HCT116 (cell line): ENCODE data around the gene ZEB2. TPM values are rescaled to one million over a fixed set of nuclear protein-coding genes. Genes with fewer than 3 reads are reported as not detected.

Experiments used
- ATAC-seq: fragments of 200-7000 bp; cut with Tn5 transposase; 2 replicates; pipeline ENCODE4 v1.9.1; 2020; ENCODE audit warnings: mild to moderate bottlenecking, moderate library complexity
- BruUV-seq: library from RNA; stranded (reverse); fragments of 400-500 nt; replicated peaks from 2 replicates; lab custom pipeline; 2021; lab: Mats Ljungman, UMichigan
- CTCF ChIA-PET: fragments of 300-600 bp; sonication (Branson Sonifier 250); formaldehyde crosslinking; loops from one replicate; lab custom pipeline; 2021; ENCODE audit warnings: antibody characterized with exemption; lab: Charles Lee
- POLR2A ChIA-PET: fragments of 300-600, 350-600 bp; sonication (Branson Sonifier 250); formaldehyde crosslinking; loops from one replicate; lab custom pipeline; 2021; ENCODE audit warnings: antibody characterized with exemption; lab: Charles Lee
- RAD21 ChIA-PET, 2 experiments: fragments of 300-600 bp; sonication (Branson Sonifier 250); formaldehyde crosslinking; loops; one replicate each; lab custom pipeline; 2023; ENCODE audit warnings: low total read pairs in 2 of 2; ENCODE audit not compliant: uncharacterized antibody in 2 of 2, unreplicated experiment in 2 of 2, low non-redundant PET in 1 of 2; lab: Charles Lee
- DNase-seq: peaks from one replicate; pipeline ENCODE4 v3.0.0-alpha.2; 2010; ENCODE audit warnings: low read depth, low spot score
- H2AFZ ChIP-seq: fragments of 200-600 bp; shearing (Covaris generic), sonication (generic); 2 replicates; pipeline ENCODE4 v1.6.1; 2017; ENCODE audit warnings: low read depth, mixed run types, mixed read lengths, antibody characterized with exemption, low read length; ENCODE audit not compliant: poor library complexity, severe bottlenecking
- H3K27ac ChIP-seq: 2 replicates; pipeline ENCODE4 v1.5.1; 2012; ENCODE audit warnings: low read depth, low read length
- H3K27me3 ChIP-seq: fragments of 200-600 bp; sonication (generic); 2 replicates; pipeline ENCODE4 v1.6.1; 2016; ENCODE audit warnings: mixed run types, low read length, mixed read lengths; ENCODE audit not compliant: insufficient read depth
- H3K36me3 ChIP-seq, 2 experiments: fragments of 200-500 bp in 1 of 2; fragments of 200-600 bp in 1 of 2; sonication (Bioruptor generic) in 1 of 2; sonication (generic) in 1 of 2; 2 replicates each; pipeline versions ENCODE4 v1.5.1 to v1.6.1; 2014 to 2016; ENCODE audit warnings: low read length in 2 of 2, inconsistent platforms in 1 of 2, mixed read lengths in 1 of 2, mixed run types in 1 of 2; ENCODE audit not compliant: insufficient read depth in 2 of 2, control insufficient read depth in 1 of 2
- H3K4me1 ChIP-seq, 2 experiments: fragments of 200-600 bp in 1 of 2; sonication (generic) in 1 of 2; 2 replicates each; pipeline versions ENCODE4 v1.5.1 to v1.6.1; 2012 to 2017; ENCODE audit warnings: low read length in 2 of 2, inconsistent platforms in 1 of 2, mild to moderate bottlenecking in 1 of 2, mixed read lengths in 1 of 2, mixed run types in 1 of 2, moderate library complexity in 1 of 2; ENCODE audit not compliant: insufficient read depth in 2 of 2, control insufficient read depth in 1 of 2
- H3K4me2 ChIP-seq: fragments of 200-600 bp; sonication (generic); 2 replicates; pipeline ENCODE4 v1.6.1; 2017; ENCODE audit warnings: mixed run types, low read length, mixed read lengths
- H3K4me3 ChIP-seq, 2 experiments: fragments of 200-600 bp in 1 of 2; sonication (generic) in 1 of 2; replicated peaks in 1 of 2; 2 replicates each; pipeline ENCODE4 v1.5.1; 2011 to 2016; ENCODE audit warnings: low read length in 2 of 2, control low read depth in 1 of 2, low read depth in 1 of 2, mild to moderate bottlenecking in 1 of 2, mixed read lengths in 1 of 2, mixed run types in 1 of 2
- H3K79me2 ChIP-seq: fragments of 200-600 bp; sonication (generic); 2 replicates; pipeline ENCODE4 v1.6.1; 2017; ENCODE audit warnings: mild to moderate bottlenecking, mixed run types, low read length, moderate library complexity, mixed read lengths; ENCODE audit not compliant: insufficient read depth
- H3K9ac ChIP-seq: fragments of 200-600 bp; sonication (generic); 2 replicates; pipeline ENCODE4 v1.6.1; 2016; ENCODE audit warnings: low read length, mixed read lengths
- H3K9me2 ChIP-seq: fragments of 200-600 bp; sonication (generic), shearing (Covaris generic); 2 replicates; pipeline ENCODE4 v1.6.1; 2017; ENCODE audit warnings: mixed run types, mild to moderate bottlenecking, moderate library complexity; ENCODE audit not compliant: insufficient read depth
- H3K9me3 ChIP-seq, 2 experiments: fragments of 200-500 bp in 1 of 2; fragments of 200-600 bp in 1 of 2; sonication (Bioruptor generic) in 1 of 2; sonication (generic) in 1 of 2; 2 replicates each; pipeline ENCODE4 v1.6.1; 2014 to 2017; ENCODE audit warnings: low read length in 2 of 2, mixed read lengths in 2 of 2, inconsistent platforms in 1 of 2, low read depth in 1 of 2, mild to moderate bottlenecking in 1 of 2, mixed run types in 1 of 2, moderate library complexity in 1 of 2; ENCODE audit not compliant: control insufficient read depth in 1 of 2, insufficient read depth in 1 of 2
- H4K20me1 ChIP-seq: fragments of 200-600 bp; sonication (generic), shearing (Covaris generic); 2 replicates; pipeline ENCODE4 v1.6.1; 2017; ENCODE audit warnings: mixed run types, mild to moderate bottlenecking, moderate library complexity; ENCODE audit not compliant: insufficient read depth
- CEBPB ChIP-seq: IDR thresholded peaks from 2 replicates; pipeline ENCODE4 v1.6.1; 2012; ENCODE audit warnings: low read depth
- ELF1 ChIP-seq: IDR thresholded peaks from 2 replicates; pipeline ENCODE4 v1.6.1; 2012; ENCODE audit warnings: low read depth, borderline replicate concordance
- EZH2 ChIP-seq: fragments of 200-600 bp; sonication (generic); IDR thresholded peaks from 2 replicates; pipeline ENCODE4 v1.6.1; 2017; ENCODE audit warnings: antibody characterized with exemption, mixed run types
- FOSL1 ChIP-seq: IDR thresholded peaks from 2 replicates; pipeline ENCODE4 v1.6.1; 2012; ENCODE audit warnings: low read depth
- JUND ChIP-seq: IDR thresholded peaks from 2 replicates; pipeline ENCODE4 v1.6.1; 2012
- POLR2A ChIP-seq: IDR thresholded peaks from 2 replicates; pipeline ENCODE4 v1.7.0; 2011; ENCODE audit warnings: borderline replicate concordance; ENCODE audit not compliant: insufficient read depth, insufficient read length; ENCODE audit errors: extremely low read depth
- POLR2AphosphoS5 ChIP-seq: IDR thresholded peaks from 2 replicates; pipeline ENCODE4 v1.6.1; 2011; ENCODE audit warnings: mild to moderate bottlenecking, low read depth, low read length, moderate library complexity
- SIN3A ChIP-seq: IDR thresholded peaks from 2 replicates; pipeline ENCODE4 v1.6.1; 2012; ENCODE audit warnings: low read depth
- SRF ChIP-seq: IDR thresholded peaks from 2 replicates; pipeline ENCODE4 v1.6.1; 2012; ENCODE audit warnings: low read depth
- ZNF274 ChIP-seq: fragments of 200-500 bp; sonication (Bioruptor generic); IDR thresholded peaks from 2 replicates; pipeline ENCODE4 v1.6.1; 2014; ENCODE audit warnings: mild to moderate bottlenecking, low read depth, low read length, inconsistent platforms
- intact Hi-C: fragments of 100-400 bp; cut with micrococcal nuclease; formaldehyde crosslinking; loops from 2 replicates; pipeline ENCODE4 v1.10.0; 2022
- total RNA-seq: library from RNA; stranded (reverse); gene quantifications from one replicate; pipeline ENCODE4 v1.2.1, GENCODE V29; 2021; ENCODE audit not compliant: unreplicated experiment
- TF ChIP-seq, protein P1 (sequence below), 3 experiments: fragments of 200-600 bp in 1 of 3; sonication (generic) in 1 of 3; IDR thresholded peaks in 2 of 3; conservative IDR thresholded peaks in 1 of 3; 2 replicates each; pipeline ENCODE4 v1.5.1; 2012 to 2017; ENCODE audit warnings: low read depth in 2 of 3, low read length in 2 of 3, antibody characterized with exemption in 1 of 3, borderline replicate concordance in 1 of 3, control low read depth in 1 of 3, mild to moderate bottlenecking in 1 of 3, mixed read lengths in 1 of 3, mixed run types in 1 of 3, moderate library complexity in 1 of 3; ENCODE audit not compliant: insufficient read depth in 1 of 3
- TF ChIP-seq, protein P2 (sequence below): IDR thresholded peaks from 2 replicates; pipeline ENCODE4 v1.6.1; 2011; ENCODE audit warnings: mild to moderate bottlenecking, low read length, moderate library complexity; ENCODE audit not compliant: insufficient replicate concordance; ENCODE audit errors: extremely low read depth
- TF ChIP-seq, protein P3 (sequence below): IDR thresholded peaks from 2 replicates; pipeline ENCODE4 v1.6.1; 2012
- TF ChIP-seq, protein P4 (sequence below): IDR thresholded peaks from 2 replicates; pipeline ENCODE4 v1.6.1; 2012; ENCODE audit warnings: low read depth

ZEB2 gene
- total RNA-seq, 1 experiment from 2014 or later, result 0.81 TPM

DNA sequence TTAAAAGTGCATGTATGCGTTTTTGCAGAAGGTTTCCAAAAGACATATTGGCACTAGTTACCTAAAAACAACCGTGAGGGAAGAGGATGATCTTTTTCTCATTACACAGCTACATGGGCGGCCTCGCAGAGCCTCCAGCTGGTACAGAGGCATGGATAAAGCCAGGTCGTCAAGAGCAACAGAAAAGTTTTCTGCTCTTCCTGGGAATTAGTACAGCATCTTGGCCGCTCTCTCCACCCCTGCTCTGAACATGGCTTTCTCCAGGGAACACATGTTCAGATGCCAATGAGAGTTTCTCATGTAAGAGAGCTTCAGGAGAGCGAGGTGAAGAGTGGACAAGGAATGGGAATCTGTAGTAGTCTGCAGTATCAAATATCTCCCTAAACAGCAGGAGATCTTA, 108.4 kb downstream of the ZEB2 start:
- ATAC-seq (no peak), DNase-seq (no peak)
- BruUV-seq, result no TSS peak
- H3K9ac ChIP-seq, result no peak overlapping the region
- no peaks in the 10 kb centered on the region for H3K36me3 ChIP-seq
- RAD21 ChIA-PET, result no interaction called here
- no peaks in the 10 kb centered on the region for H3K9me3 ChIP-seq
- H3K27me3 ChIP-seq, result no peaks in the 10 kb centered on the region
- TF ChIP-seq JUND (no peak), CEBPB (no peak), EZH2 (no peak), SIN3A (no peak)
- POLR2A ChIA-PET, result no interaction called here
- H3K79me2 ChIP-seq, result no peaks in the 10 kb centered on the region
- no peak overlapping the region for H3K4me3 ChIP-seq
- no peaks in the 10 kb centered on the region for H4K20me1 ChIP-seq
- no peaks in the 10 kb centered on the region for H3K4me1 ChIP-seq
- H2AFZ ChIP-seq, result no peak overlapping the region
- CTCF ChIA-PET, result no interaction called here
- H3K9me2 ChIP-seq, result no peaks in the 10 kb centered on the region
- H3K27ac ChIP-seq, result no peak overlapping the region
- intact Hi-C loops, result no loop called here
- no peak overlapping the region for H3K4me2 ChIP-seq

DNA sequence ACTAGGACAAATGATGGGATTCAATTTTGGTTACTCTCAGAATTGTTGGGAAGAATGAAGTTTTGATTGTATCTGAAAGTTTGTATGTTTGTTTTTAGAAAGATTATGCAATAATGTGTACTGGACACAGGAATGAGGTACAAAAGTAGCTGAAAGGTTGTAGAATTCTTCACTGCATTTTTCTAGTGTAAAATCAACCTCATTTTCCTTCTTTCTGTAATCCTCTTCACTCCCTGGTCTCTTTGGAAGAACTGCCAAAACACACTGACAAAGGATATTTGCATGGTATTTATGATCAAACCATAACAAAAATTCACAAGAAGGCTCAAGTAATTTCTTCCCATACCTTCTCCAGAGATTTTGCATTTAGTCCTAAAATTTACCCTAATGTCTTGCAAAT, 110.7 kb downstream of the ZEB2 start:
- no peaks in the 10 kb centered on the region for H3K9me2 ChIP-seq
- intact Hi-C loops, result no loop called here
- ATAC-seq, result no peak
- no peaks in the 10 kb centered on the region for H4K20me1 ChIP-seq
- H3K4me2 ChIP-seq, result no peak overlapping the region
- no peak overlapping the region for H3K27ac ChIP-seq
- RAD21 ChIA-PET, result no interaction called here
- no peaks in the 10 kb centered on the region for H3K9me3 ChIP-seq
- no peaks in the 10 kb centered on the region for H3K27me3 ChIP-seq
- H3K79me2 ChIP-seq, result no peaks in the 10 kb centered on the region
- POLR2A ChIA-PET, result no interaction called here
- no peak overlapping the region for H3K4me3 ChIP-seq
- BruUV-seq, result no TSS peak
- H3K4me1 ChIP-seq, result no peaks in the 10 kb centered on the region
- DNase-seq, result no peak
- H3K36me3 ChIP-seq, result no peaks in the 10 kb centered on the region
- CTCF ChIA-PET, result no interaction called here
- H2AFZ ChIP-seq, result no peak overlapping the region
- H3K9ac ChIP-seq, result no peak overlapping the region
- TF ChIP-seq, protein P1, sequence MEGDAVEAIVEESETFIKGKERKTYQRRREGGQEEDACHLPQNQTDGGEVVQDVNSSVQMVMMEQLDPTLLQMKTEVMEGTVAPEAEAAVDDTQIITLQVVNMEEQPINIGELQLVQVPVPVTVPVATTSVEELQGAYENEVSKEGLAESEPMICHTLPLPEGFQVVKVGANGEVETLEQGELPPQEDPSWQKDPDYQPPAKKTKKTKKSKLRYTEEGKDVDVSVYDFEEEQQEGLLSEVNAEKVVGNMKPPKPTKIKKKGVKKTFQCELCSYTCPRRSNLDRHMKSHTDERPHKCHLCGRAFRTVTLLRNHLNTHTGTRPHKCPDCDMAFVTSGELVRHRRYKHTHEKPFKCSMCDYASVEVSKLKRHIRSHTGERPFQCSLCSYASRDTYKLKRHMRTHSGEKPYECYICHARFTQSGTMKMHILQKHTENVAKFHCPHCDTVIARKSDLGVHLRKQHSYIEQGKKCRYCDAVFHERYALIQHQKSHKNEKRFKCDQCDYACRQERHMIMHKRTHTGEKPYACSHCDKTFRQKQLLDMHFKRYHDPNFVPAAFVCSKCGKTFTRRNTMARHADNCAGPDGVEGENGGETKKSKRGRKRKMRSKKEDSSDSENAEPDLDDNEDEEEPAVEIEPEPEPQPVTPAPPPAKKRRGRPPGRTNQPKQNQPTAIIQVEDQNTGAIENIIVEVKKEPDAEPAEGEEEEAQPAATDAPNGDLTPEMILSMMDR (IDR thresholded peaks at IDR 0.05 in 2 of 3, conservative IDR thresholded peaks at IDR 0.05 in 1 of 3; ENCODE audit: borderline replicate concordance in 1 of 3, insufficient read depth in 1 of 3, low read depth in 2 of 3, low read length in 2 of 3), result no peak
- TF ChIP-seq POLR2A, result no peak
- TF ChIP-seq, protein P2, sequence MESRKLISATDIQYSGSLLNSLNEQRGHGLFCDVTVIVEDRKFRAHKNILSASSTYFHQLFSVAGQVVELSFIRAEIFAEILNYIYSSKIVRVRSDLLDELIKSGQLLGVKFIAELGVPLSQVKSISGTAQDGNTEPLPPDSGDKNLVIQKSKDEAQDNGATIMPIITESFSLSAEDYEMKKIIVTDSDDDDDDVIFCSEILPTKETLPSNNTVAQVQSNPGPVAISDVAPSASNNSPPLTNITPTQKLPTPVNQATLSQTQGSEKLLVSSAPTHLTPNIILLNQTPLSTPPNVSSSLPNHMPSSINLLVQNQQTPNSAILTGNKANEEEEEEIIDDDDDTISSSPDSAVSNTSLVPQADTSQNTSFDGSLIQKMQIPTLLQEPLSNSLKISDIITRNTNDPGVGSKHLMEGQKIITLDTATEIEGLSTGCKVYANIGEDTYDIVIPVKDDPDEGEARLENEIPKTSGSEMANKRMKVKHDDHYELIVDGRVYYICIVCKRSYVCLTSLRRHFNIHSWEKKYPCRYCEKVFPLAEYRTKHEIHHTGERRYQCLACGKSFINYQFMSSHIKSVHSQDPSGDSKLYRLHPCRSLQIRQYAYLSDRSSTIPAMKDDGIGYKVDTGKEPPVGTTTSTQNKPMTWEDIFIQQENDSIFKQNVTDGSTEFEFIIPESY, result no peak
- no peak for TF ChIP-seq SIN3A
- TF ChIP-seq, protein P3, sequence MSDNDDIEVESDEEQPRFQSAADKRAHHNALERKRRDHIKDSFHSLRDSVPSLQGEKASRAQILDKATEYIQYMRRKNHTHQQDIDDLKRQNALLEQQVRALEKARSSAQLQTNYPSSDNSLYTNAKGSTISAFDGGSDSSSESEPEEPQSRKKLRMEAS, result no peak
- TF ChIP-seq ELF1, result no peak
- no peak for TF ChIP-seq ZNF274
- TF ChIP-seq FOSL1, result no peak
- no peak for TF ChIP-seq POLR2AphosphoS5
- no peak for TF ChIP-seq SRF
- TF ChIP-seq CEBPB, result no peak
- TF ChIP-seq, protein P4, sequence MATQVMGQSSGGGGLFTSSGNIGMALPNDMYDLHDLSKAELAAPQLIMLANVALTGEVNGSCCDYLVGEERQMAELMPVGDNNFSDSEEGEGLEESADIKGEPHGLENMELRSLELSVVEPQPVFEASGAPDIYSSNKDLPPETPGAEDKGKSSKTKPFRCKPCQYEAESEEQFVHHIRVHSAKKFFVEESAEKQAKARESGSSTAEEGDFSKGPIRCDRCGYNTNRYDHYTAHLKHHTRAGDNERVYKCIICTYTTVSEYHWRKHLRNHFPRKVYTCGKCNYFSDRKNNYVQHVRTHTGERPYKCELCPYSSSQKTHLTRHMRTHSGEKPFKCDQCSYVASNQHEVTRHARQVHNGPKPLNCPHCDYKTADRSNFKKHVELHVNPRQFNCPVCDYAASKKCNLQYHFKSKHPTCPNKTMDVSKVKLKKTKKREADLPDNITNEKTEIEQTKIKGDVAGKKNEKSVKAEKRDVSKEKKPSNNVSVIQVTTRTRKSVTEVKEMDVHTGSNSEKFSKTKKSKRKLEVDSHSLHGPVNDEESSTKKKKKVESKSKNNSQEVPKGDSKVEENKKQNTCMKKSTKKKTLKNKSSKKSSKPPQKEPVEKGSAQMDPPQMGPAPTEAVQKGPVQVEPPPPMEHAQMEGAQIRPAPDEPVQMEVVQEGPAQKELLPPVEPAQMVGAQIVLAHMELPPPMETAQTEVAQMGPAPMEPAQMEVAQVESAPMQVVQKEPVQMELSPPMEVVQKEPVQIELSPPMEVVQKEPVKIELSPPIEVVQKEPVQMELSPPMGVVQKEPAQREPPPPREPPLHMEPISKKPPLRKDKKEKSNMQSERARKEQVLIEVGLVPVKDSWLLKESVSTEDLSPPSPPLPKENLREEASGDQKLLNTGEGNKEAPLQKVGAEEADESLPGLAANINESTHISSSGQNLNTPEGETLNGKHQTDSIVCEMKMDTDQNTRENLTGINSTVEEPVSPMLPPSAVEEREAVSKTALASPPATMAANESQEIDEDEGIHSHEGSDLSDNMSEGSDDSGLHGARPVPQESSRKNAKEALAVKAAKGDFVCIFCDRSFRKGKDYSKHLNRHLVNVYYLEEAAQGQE, result no peak
